ENCODE results near the gene NPSR1.
A peak's percentile ranks its signal among the peaks of the same experiment; 100 is the strongest.

Gene NPSR1

DNA sequence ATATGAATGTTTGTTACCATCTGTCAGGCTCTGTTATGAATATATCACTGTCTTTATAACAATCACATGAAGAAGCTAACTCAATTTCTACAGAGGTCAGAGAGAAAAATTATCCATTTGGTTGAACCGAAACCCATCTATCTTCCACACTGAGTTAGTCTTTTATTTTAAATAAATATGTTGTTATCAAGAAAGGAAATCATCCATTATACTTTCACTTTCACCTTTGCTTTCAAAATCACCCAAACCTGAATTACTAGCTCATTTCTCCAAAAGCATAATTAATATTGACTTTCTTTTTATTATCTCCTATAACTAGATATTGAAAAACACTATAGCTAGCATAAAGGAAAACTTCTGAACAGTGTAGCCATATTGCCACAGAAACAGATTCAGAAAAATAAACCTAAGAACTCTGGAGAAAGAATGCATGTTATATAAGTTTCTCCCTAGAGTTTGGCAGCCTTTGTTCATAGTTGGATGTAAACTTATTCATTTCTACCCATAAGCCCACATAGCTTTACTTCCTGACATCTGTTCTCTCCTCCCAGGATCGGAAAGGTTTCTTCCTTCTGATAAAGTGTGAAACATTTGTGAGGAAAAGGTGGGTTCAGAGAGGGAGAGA is 66.0 kb downstream of the NPSR1 start:
- DNase-seq: no peak

DNA sequence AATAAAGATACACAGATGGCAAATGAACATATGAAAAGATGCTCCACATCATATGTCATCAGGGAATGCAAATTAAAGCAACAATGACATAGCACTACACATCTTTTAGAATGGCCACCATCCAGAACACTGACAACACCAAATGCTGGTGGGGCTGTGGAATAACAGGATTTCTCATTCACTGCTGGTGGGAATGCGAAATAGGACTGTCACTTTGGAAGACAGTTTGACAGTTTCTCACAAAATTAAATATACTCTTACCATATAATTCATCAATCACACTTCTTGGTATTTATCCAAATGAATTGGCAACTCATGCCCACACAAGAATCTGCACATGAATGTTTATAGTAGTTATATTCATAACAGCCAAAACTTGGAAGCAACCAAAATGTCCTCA is 68.2 kb downstream of the NPSR1 start:
- no peak for DNase-seq

- peak; percentile 24 for DNase-seq
Measured at GRCh38 chr7:34727464-34727995, 69.5 kb downstream of the NPSR1 start.

DNA sequence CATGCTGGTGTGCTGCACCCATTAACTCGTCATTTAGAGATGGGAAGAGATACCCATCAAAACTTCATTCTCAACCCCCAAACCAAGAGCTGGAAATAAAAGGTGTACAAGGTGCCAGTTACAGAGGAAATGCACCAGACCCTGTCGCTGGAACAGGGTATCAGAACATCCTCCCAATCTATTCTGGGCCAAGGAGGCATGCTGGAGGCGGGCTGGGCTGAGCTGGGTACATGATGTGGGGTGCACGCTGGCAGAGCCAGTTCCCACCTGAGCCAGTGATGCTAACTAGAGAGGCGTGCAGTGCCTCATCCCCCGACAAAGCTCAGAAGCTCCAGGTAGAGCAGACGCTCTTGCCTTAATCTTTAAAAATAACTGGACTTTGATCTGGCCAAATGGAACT is 70.1 kb downstream of the NPSR1 start:
- no peak for DNase-seq

GRCh38 chr7:34734771-34735170 is 76.8 kb downstream of the NPSR1 start:
- no peak for DNase-seq

DNA sequence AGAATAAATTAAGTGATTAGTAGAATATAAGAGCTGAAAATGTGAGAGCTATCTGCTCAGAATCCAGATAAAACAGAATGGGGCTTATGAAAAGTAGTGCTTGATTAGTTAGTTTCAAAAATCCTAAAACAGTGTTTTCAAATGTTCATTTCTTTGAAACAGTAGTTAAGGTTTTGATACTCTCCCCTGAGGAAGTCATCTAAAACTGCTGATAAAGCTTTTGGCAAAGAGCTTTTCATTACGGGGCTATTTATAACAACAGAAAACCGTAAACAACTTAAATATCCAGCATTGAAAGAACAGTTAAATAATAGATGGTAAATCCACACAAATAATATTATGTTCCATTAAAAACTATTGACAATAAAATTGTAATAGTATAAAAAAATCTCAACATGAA is 77.5 kb downstream of the NPSR1 start:
- DNase-seq: no peak

DNA sequence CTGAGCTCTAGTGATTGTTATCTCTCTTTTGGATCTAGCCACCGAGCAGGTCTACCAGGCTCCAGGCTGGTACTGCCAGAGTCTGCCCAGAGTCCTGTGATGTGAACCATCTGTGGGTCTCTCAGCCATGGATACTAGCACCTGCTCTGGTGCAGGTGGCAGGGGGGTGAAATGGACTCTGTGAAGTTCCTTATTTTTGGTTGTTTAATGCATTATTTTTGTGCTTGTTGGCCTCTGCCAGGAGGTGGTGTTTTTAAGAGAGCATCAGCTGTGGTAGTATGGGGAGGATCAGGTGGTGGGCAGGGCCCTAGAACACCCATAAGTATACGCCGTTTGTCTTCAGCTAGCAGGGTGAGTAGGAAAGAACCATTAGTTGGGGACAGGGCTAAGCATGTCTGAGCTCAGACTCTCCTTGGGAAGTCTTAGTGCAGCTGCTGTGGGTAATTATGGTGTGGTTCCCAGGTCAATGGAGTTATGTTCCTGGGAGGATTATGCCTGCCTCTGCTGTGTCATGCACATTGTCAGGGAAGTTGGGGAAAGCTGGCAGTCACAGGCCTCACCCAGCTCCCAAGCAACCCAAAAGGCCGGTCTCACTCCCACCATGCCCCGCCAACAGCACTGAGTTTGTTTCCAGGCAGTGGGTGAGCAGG is 81.8 kb downstream of the NPSR1 start:
- DNase-seq: no peak

GRCh38 chr7:34740840-34741239 is 82.8 kb downstream of the NPSR1 start:
- no peak for DNase-seq

DNA sequence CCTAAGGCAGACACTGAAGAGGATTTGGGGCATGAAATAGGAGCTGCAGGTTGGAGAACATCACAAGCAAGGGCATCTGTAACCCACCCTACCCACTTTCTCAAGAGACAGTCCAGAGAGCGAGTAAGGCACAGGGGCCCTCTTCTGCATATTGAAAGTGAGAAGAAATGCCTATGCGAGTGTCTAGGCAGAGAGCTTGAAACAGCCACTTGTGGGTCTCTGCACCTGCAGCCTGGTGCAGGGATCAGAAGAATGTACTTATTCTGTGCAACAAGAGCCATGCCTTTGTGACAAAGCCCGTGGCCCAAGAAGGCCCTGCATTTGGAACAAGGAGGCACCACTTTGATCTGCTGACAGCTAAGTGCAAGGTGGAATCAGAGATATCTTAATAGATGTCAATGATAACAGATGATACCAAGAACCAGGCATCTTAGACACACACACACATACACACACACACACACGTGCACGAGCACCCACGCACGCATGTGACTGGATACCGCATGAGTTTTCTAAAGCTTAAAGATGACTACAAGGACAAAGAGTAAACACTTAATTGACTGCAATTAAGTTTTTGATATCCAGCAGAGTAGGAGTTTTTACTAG is 89.3 kb downstream of the NPSR1 start:
- DNase-seq: peak; percentile 53

DNA sequence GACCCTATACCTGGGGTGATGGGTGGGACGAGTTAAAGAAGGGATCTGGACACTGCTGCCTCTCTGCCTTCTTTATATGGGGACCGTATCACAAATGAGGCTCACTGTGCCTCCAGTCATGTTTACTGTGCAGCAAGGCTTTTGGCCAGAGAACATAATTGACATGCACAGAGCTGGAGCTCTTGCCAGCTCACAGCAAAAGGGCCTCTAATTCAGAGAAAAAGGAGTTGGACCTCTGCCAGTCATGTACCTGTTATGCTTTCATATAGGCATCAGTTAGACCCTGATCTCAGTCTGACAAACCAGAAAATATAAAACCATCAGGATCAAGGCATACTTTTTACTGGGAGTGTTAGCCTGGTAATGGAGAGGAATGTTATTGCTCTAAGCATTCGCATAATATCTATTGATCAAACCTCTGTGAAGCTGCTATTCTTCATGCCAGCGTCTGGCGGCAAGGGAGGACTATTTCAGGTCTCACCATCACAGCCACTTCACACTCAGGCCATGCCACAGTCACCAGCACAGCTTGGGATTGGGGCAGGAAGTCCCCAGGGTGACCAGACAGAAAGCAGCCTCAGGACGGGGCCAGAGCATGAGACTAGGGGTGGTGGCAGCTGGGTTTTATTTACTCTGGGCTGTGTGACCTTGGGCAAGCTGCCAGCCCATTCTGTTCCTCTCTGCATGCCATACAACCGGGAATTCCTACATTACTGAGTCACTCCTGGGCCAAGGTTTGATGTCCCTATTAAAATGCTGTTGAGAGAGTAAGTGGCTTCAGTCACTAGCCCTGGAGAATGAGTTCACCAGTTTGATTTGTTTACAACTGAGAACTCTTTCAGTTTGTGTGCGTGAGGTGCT is 90.1 kb downstream of the NPSR1 start:
- DNase-seq: peak; percentile 98

DNA sequence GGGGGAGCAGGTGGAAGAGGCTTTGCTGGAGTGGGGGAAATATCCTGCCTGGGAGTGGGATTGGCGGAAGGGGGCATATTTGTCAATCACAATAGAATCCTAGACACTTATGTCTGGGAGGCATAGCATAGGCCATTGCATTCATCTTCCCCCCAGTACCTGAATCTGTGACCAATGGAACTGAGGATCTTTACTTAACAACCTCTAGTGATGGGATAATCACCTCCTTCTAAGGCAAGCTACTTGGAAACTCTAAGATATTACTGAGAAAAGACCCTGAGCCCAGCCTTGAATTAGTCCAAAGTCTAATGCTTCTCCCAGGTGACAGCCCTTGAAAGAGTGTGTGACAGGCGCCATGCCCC is 90.7 kb downstream of the NPSR1 start:
- no peak for DNase-seq

GRCh38 chr7:34749446-34749845 is 91.4 kb downstream of the NPSR1 start:
- no peak for DNase-seq

DNA sequence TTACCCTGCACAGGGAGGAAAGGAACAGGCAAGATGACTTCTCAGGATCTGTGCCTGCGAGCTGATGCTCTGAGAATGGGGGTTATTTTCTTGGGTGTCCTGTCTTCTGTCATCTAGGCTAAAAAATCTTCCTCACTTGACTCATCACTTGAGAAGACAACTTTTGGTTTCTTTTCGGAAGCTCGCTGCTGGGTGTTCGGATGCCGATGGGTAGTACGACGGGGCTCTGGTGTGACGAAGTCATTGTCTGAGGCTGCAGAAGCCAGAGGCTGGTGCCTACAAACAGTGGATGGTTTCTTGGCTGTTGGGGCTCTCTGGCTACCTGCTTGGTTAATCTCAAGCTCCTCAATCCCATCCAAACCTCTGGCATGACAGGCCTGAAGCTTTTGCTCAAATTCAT is 92.2 kb downstream of the NPSR1 start:
- DNase-seq: no peak

DNA sequence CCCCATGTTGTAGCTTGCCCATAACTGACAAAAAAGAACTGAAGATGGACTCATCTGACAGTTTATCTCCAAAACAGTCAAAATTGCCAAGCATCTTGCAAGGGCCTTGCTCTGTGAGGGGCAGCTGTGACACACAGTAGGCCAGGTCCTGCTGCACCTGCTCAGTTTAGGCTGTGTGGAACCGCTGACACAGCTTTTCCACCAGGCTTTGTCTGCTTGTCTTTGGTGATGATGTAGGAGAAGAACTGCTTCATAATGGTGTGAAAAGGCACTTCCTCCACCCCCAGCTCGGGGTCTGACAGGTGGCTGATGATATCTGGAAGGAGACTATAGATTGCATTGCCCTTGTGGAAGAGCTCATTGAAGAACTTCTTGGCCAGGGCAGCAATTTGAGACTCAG is 92.6 kb downstream of the NPSR1 start:
- no peak for DNase-seq

GRCh38 chr7:34751725-34752643 is 94.0 kb downstream of the NPSR1 start:
- no peak for DNase-seq

DNA sequence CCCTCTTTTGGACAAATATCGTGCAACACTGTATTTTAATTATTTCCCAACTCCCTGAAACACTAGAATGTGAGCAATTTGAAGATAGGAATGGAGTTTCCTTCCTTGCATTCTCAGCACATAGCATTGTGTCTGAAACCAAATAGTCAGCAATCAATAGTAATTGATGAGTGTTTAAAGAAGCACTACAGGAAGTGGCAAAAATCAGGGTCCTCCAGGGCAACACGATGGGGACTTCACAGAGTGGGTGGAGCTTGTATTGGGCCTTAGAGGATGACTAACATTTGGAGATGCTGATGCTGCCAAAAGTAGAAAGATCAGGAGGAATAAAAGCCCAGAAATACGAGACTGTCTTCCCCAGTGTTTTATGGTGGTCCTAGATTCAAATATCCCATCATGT is 94.9 kb downstream of the NPSR1 start:
- no peak for DNase-seq

- no peak for DNase-seq
Measured at GRCh38 chr7:34755008-34755407, 97.0 kb downstream of the NPSR1 start.

DNA sequence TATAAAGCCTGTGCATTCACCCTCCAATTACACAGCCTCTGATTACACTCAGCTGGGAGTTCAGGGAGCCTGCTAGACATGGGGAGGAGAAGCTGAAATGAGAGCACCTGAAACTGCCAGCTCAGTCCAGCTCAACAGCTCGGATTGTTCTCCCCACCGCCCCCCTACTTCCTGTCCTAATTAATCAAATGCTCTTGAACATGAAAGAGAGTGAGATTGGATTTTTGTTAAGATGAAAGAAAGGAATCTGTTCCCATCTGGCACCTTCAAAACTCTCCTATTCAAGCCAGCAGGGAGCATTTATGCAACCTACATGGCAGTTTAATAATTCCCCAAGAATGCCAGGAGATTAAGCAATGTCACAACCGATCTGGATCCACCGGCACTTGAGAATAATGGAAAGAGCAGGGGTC is 98.0 kb downstream of the NPSR1 start:
- DNase-seq: peak; percentile 61

GRCh38 chr7:34756691-34757090 is 98.7 kb downstream of the NPSR1 start:
- DNase-seq: peak; percentile 78

- no peak for DNase-seq
Measured at GRCh38 chr7:34757570-34758110, 99.6 kb downstream of the NPSR1 start.

DNA sequence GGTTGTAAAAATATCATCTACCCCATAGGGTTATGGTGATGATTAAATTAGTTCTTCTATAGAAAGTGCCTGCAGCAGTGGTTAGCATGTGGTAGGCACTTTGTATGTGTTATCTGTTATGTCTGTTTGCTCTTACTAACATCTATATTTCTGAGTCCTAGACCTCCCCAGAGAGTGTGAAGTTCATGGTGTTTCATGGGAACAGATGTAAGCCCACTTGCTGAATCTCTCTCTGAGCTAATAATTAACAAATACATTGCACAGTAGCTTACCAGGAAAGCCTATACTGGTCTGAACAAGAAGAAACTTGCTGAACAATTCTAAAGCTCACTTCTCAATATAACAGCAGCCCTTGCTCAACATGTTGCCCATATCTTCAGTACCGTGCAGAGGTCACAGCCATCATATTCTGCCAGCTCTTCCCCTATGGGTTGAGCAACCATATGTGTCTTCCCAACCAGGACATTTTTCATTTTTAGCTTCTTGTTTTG is 100.1 kb downstream of the NPSR1 start:
- no peak for DNase-seq

All from NCI-H1092 treated with DMSO at 0.1 percent for 48 hours (cell line).